ENCODE data around the gene MFAP4.
A peak's percentile ranks its signal among the peaks of the same experiment; 100 is the strongest.

Gene MFAP4

GRCh38 chr17:19386051-19386929, 700 bp downstream of the MFAP4 start:
- DNase-seq (ENCODE audit: low read depth in 2 of 2, low spot score in 1 of 2): no peak

DNA sequence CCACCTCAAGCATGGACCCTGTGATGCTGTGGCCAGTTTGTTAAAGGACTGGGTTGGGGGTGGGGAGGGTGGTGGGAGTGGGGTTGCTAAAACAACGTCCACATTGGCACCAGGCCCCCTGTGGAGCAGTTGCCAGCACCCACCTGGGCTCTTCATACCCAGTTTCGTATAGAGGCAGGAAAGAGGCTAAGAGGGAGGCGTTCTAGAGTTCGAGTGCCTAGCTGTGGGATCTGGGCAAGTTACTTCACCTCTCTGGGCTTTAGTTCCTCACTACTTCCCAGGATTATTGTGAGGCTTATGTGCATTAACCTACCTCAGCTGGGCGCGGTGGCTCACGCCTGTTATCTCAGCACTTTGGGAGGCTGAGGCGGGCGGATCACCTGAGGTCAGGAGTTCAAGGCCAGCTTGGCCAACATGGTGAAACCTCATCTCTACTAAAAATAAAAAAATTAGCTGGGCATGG, 1.4 kb downstream of the MFAP4 start:
- DNase-seq (ENCODE audit: low read depth in 2 of 2, low spot score in 1 of 2): no peak

DNA sequence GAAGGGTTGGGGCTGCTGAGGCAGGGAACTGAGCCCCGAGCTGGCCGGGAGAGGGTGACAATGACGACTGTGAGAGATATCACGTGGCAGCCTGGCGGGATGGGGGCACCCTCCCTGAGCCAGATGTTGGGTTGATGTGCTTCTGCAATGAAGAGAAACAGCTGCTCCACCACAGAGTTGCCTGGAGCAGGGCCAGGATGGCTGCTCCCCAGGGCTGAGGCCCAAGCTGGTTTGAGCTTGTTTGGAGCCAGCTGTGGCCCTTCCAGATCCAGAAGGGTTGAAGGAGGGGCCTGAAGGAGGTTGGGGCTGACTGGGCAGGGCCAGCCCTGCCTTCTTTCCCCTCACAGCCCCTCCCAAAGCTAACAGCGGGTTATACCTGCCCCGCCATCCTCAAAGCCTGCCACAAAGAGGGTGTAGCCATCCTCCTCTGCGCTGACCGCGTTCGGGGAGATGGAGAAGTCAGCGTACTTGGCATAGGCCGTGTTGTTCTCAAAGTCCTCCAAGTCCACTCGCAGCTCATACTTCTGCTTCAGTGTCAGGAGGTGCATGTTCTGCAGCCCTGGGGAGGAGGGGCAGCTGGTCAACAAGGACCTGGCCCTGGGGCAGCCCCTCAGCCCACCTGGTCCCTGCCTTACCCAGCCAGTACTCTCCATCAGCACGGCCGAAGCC, 2.1 kb downstream of the MFAP4 start:
- DNase-seq (ENCODE audit: low read depth in 2 of 2, low spot score in 1 of 2): no peak

DNA sequence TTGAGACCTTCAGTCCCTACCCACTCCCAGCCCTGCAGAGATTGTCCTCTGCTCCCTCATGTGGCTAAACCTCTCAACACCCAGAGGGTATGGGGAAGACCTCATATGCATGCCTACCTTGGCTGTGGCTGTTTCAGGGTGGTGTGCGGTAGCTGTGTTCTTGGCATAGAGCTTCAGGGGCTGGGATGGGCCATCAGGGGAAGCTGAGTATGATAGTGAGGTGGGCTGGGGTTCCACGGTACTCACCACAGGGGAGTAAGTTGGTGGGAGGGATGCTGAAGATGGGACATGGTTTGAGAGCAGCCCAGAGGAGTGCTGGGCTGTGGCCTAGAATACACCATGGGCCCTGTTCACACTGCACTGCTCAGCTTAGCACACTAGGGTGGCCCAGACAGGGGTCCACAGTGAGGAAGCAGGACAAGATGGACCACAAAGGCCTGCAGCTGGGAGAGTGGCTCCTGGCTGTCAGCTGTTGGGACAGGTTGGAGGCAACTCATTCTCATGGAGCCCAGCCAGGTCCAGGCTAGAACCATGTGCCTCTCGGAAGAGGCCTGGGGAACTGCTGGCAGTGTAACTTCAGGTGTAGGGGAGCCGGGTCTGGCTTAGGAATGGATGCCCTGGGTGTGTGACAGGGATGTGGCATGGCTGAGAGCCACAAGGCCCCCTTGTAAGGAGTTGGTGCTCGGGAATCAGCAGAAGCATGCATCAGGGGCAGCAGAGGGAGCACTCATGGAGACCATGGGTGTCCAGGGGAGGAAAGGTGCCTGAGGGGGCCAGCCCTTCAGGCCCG, 3.1 kb downstream of the MFAP4 start:
- no peak for DNase-seq (ENCODE audit: low read depth in 2 of 2, low spot score in 1 of 2)

GRCh38 chr17:19382531-19383444, 4.2 kb downstream of the MFAP4 start:
- no peak for DNase-seq (ENCODE audit: low read depth in 2 of 2, low spot score in 1 of 2)

- no peak for DNase-seq (ENCODE audit: low read depth in 2 of 2, low spot score in 1 of 2)
These were observed 5.1 kb downstream of the MFAP4 start for GRCh38 chr17:19381741-19382444.

DNA sequence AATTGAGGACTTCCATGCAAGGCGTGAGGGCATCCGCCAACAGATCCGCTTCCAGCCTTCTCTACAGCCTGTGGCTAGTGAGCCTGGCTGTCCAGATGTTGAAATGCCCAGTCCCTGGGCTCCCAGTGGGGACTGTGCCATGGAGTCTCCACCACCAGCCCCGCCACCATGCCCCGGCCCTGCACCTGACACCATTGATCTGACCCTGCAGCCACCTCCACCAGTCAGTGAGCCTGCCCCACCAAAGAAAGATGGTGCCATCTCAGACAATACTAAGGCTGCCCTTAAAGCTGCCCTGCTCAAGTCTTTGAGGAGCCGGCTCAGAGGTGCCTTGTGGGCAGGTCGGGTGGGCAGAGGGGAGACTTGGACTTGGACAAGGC, 5.6 kb downstream of the MFAP4 start:
- DNase-seq (ENCODE audit: low read depth in 2 of 2, low spot score in 1 of 2): no peak

DNA sequence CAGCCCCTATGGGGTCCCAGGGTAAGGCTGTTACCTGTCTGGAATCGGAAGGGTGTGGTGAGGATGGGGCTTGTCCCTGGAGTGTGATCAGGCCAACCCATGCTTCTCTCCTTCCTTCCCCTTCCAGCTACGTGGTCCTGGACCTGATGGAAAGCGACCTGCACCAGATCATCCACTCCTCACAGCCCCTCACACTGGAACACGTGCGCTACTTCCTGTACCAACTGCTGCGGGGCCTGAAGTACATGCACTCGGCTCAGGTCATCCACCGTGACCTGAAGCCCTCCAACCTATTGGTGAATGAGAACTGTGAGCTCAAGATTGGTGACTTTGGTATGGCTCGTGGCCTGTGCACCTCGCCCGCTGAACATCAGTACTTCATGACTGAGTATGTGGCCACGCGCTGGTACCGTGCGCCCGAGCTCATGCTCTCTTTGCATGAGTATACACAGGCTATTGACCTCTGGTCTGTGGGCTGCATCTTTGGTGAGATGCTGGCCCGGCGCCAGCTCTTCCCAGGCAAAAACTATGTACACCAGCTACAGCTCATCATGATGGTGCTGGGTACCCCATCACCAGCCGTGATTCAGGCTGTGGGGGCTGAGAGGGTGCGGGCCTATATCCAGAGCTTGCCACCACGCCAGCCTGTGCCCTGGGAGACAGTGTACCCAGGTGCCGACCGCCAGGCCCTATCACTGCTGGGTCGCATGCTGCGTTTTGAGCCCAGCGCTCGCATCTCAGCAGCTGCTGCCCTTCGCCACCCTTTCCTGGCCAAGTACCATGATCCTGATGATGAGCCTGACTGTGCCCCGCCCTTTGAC, 6.3 kb downstream of the MFAP4 start:
- no peak for DNase-seq (ENCODE audit: low read depth in 2 of 2, low spot score in 1 of 2)

- DNase-seq (ENCODE audit: low read depth in 2 of 2, low spot score in 1 of 2): no peak
These were observed 7.5 kb downstream of the MFAP4 start for GRCh38 chr17:19379361-19380065.

- no peak for DNase-seq (ENCODE audit: low read depth in 2 of 2, low spot score in 1 of 2)
These were observed 8.3 kb downstream of the MFAP4 start, which contains the start of gene MAPK7 for GRCh38 chr17:19378416-19379360. MAPK7 (plus strand) TSS chr17:19378498; CDS start chr17:19378901, 403 bp downstream.

DNA sequence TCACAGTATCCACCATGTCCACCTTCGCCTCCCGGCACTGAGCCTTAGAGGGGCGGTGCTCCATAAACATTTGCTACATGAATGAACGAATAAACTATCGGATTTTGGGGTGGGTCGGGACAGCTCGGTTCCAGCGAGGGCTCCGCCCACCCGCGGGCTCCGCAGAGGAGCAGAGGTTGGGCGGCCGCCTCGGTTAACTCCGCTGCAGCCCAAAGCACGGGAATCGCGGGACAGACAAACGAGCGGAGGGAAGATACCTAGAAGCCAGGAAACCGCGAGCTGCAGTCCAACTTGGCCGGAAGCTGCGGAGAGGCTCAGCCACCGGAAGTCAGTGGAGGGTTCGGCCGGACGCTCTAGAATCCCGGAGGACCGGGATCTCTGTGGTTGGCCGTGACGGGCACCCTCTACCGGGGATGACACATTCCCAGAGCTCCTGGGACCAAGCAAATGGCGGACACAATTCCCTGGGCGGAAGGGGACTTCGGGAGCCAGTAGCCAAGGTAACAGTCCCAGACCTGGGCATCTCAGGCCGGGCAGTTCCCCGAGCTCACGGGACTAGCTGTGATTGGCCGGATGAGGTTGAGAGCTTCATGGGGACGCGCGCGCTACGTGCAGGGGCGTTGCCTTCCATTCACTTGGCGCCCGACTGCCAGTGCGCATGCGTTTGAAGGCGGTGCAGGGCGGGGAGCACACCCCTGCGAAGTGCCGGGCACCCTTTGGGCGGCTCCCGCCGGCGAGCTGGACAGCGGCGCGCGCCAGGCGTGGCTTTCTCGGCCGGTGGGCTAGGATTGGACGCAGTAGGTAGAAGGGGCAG, 9.2 kb downstream of the MFAP4 start:
- DNase-seq (ENCODE audit: low read depth in 2 of 2, low spot score in 1 of 2): peak; percentile 76 to 90

DNA sequence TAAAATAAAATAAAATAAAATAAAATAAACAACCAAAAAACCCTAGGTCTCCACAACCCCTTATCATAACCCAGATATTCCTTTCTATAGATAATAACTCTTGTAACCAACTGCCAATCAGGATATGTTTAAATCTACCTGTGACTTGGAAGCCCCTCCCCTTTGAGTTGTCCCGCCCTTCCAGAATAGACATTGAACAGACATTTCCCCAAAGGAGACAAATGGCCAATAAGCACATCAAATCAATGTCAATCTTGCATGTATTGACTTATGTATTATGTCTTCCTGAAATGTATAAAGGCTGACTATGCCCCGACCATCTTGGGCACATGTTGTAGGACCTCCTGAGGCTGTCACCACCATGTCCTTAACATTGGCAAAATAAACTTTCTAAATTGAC, 10.2 kb downstream of the MFAP4 start:
- no peak for DNase-seq (ENCODE audit: low read depth in 2 of 2, low spot score in 1 of 2)

GRCh38 chr17:19375732-19376131, 11.3 kb downstream of the MFAP4 start:
- DNase-seq (ENCODE audit: low read depth in 2 of 2, low spot score in 1 of 2): no peak

GRCh38 chr17:19374136-19374535, 12.9 kb downstream of the MFAP4 start:
- DNase-seq (ENCODE audit: low read depth in 2 of 2, low spot score in 1 of 2): no peak

- no peak for DNase-seq (ENCODE audit: low read depth in 2 of 2, low spot score in 1 of 2)
These were observed 14.0 kb downstream of the MFAP4 start for GRCh38 chr17:19372866-19373504.

DNA sequence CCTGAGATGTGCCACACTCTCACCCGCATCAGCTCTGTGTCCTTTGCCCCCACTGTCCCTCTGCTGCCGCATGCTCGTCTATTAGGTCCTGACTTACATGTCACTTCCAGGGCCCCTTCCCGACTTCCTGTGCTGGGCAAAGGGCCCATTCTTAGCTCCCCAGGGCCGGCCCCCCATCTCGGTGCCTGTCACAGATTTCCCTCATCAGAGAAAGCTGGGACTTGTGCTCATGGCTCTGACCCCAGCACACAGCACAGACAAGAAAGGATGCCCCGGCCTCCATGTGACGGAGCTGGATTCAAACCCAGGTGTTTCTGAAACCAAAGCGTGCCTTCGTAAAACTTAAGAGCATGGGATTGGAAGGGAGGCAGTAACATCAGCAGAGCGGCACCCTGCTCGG, 14.6 kb downstream of the MFAP4 start:
- no peak for DNase-seq (ENCODE audit: low read depth in 2 of 2, low spot score in 1 of 2)

Data from stimulated activated CD8-positive, alpha-beta memory T cell treated with anti-CD3 and anti-CD28 coated beads, Interleukin-4, amount 100 ng/mL, for 4 hours (primary cell).